BJ (cell line): ENCODE data around the gene POMGNT2. TPM values are rescaled to one million over a fixed set of nuclear protein-coding genes. Genes with fewer than 3 reads are reported as not detected.

Experiments used
- CTCF ChIA-PET: fragments of 350-600 bp; formaldehyde crosslinking; extraction: SDS; loops from one replicate; lab custom pipeline; 2021; ENCODE audit warnings: antibody characterized with exemption, inconsistent platforms; lab: Yijun Ruan, JAX
- POLR2A ChIA-PET: fragments of 300-600 bp; sonication (Branson Sonifier 250); formaldehyde crosslinking; extraction: SDS; loops from one replicate; lab custom pipeline; 2021; ENCODE audit warnings: antibody characterized with exemption; lab: Charles Lee
- DNase-seq: peaks from one replicate; pipeline ENCODE4 v3.0.0-alpha.2; 2011; ENCODE audit warnings: low read depth
- H3K27me3 ChIP-seq: 2 replicates; pipeline ENCODE4 v1.6.0; 2011; ENCODE audit warnings: low read length; ENCODE audit not compliant: control insufficient read depth, insufficient read depth
- H3K36me3 ChIP-seq: 2 replicates; pipeline ENCODE4 v1.5.1; 2011; ENCODE audit warnings: low read length; ENCODE audit not compliant: control insufficient read depth, insufficient read depth
- H3K4me3 ChIP-seq: 2 replicates; pipeline ENCODE4 v1.5.1; 2011; ENCODE audit warnings: low read depth, mild to moderate bottlenecking, control low read depth, low read length
- polyA plus RNA-seq: library from polyadenylated mRNA; depleted of rRNA; stranded (reverse); fragments of >200 nt; gene quantifications from 2 replicates; pipeline ENCODE4 v1.2.3, GENCODE V29; 2011
- TF ChIP-seq, protein P1 (sequence below): IDR thresholded peaks from 2 replicates; pipeline ENCODE4 v1.5.1; 2011; ENCODE audit warnings: low read depth, mild to moderate bottlenecking, control low read depth, inconsistent platforms, low read length, moderate library complexity; ENCODE audit not compliant: insufficient read depth

Gene POMGNT2
- polyA plus RNA-seq, 1 experiment: 20.0 TPM

DNA sequence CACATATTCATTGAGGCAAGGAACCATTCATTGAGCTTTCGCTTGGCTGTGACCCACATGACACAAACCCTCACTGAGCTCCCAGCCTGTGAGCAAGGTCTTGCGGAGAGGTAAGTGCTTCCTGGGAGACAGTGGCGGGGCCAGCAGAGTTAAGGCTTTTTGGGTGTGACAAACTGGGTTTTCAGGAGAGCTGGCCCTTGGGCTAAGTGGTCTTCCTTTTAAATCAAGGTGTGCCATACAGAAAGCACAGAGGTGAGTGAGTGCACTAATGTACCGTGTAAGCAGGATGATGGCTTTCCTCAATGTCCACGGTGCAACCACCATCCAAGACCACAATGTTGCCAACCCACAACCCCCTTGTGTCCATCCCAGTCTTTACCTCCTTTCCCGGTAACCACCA is 28.6 kb downstream of the POMGNT2 start:
- DNase-seq: no peak
- POLR2A ChIA-PET: no interaction called here
- no peak overlapping the region for H3K4me3 ChIP-seq
- TF ChIP-seq, protein P1, sequence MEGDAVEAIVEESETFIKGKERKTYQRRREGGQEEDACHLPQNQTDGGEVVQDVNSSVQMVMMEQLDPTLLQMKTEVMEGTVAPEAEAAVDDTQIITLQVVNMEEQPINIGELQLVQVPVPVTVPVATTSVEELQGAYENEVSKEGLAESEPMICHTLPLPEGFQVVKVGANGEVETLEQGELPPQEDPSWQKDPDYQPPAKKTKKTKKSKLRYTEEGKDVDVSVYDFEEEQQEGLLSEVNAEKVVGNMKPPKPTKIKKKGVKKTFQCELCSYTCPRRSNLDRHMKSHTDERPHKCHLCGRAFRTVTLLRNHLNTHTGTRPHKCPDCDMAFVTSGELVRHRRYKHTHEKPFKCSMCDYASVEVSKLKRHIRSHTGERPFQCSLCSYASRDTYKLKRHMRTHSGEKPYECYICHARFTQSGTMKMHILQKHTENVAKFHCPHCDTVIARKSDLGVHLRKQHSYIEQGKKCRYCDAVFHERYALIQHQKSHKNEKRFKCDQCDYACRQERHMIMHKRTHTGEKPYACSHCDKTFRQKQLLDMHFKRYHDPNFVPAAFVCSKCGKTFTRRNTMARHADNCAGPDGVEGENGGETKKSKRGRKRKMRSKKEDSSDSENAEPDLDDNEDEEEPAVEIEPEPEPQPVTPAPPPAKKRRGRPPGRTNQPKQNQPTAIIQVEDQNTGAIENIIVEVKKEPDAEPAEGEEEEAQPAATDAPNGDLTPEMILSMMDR: no peak
- CTCF ChIA-PET: no interaction called here
- H3K27me3 ChIP-seq: no peaks in the 10 kb centered on the region
- H3K36me3 ChIP-seq: peaks cover 10% of the 10 kb centered on the region

GRCh38 chr3:43076857-43077256 is 29.0 kb downstream of the POMGNT2 start:
- Histone ChIP-seq H3K27me3 (no peaks in the 10 kb centered on the region), H3K36me3 (peaks cover 10% of the 10 kb centered on the region), H3K4me3 (no peak overlapping the region)
- POLR2A ChIA-PET: no interaction called here
- TF ChIP-seq, protein P1: no peak
- CTCF ChIA-PET: no interaction called here
- no peak for DNase-seq

DNA sequence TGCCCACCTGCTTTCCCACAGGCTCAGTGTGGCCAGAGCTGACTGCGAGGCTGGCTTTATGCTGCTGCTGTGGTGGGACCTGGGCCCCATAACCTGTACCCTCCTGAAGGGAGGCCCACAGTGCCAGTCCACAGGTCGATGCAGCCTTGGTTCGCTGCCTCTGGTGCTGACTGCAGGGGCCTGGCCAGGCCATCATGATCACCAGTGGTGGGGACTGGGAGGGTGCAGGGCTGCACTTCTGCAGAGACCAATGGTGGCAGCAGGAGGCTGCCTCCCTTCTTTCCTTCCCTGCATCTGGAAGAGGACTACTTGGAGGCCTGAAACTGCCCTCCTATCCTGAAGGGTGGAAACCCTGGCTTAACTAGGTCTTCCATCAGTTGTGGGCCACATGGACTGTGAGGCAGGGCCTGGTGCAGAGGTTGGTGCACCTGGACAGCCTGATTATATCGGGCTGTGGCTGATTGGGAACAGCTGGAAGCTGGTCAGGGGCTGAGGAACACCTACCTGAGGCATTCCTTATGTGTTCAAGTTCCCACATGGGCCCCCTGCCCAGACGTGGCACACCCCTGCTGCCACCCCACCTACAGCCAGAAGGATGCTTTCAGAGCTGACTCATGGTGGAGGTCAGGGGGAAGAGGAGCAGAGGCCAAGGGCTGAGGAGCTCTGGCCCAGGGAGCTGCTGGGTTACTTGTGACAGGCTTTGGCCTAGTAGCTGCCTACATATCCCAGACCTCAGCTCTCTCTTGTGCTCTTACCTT is 29.8 kb downstream of the POMGNT2 start:
- Histone ChIP-seq H3K36me3 (peaks cover 10% of the 10 kb centered on the region), H3K27me3 (no peaks in the 10 kb centered on the region), H3K4me3 (no peak overlapping the region)
- no peak for DNase-seq
- TF ChIP-seq, protein P1: no peak
- ChIA-PET CTCF (no interaction called here), POLR2A (no interaction called here)

- H3K36me3 ChIP-seq: peaks cover 3% of the 10 kb centered on the region; the same call in 1 of the 2 replicates
- POLR2A ChIA-PET: no interaction called here
- DNase-seq: no peak
- no peak overlapping the region for H3K4me3 ChIP-seq
- no peaks in the 10 kb centered on the region for H3K27me3 ChIP-seq
- CTCF ChIA-PET: no interaction called here
- TF ChIP-seq, protein P1: no peak
Observed at GRCh38 chr3:43074901-43075689, 30.8 kb downstream of the POMGNT2 start.

DNA sequence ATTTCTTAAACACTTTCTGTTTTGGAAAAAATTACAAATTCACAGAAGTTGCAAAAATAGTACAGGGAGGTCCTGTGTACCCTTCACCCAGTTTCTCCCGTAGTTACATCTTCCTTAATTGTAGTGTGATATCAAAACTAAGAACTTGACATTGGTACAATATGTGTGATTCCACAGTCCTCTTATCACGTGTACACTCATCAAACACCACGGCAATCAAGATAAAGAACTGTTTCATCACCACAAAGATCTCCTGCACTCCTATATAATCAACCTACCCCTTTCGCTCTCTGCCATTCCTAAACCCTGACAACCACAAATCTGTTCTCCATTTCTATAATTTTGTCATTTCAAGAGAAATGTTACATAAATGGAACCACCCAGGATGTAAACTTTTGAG is 31.4 kb downstream of the POMGNT2 start:
- Histone ChIP-seq H3K4me3 (no peak overlapping the region), H3K36me3 (peaks cover 2% of the 10 kb centered on the region; the same call in 1 of the 2 replicates), H3K27me3 (no peaks in the 10 kb centered on the region)
- POLR2A ChIA-PET: no interaction called here
- no peak for DNase-seq
- TF ChIP-seq, protein P1: no peak
- CTCF ChIA-PET: no interaction called here
